HL-60/S4 (cell line): Measurements from ENCODE around the gene ATG16L2.

Experiments
- in situ Hi-C: fragments of 300-500 bp; cut with MboI; formaldehyde crosslinking; loops from 2 replicates; pipeline ENCODE4 v1.14.3; 2022; ENCODE audit warnings: low sequenced_read_pairs

ATG16L2 gene, protein sequence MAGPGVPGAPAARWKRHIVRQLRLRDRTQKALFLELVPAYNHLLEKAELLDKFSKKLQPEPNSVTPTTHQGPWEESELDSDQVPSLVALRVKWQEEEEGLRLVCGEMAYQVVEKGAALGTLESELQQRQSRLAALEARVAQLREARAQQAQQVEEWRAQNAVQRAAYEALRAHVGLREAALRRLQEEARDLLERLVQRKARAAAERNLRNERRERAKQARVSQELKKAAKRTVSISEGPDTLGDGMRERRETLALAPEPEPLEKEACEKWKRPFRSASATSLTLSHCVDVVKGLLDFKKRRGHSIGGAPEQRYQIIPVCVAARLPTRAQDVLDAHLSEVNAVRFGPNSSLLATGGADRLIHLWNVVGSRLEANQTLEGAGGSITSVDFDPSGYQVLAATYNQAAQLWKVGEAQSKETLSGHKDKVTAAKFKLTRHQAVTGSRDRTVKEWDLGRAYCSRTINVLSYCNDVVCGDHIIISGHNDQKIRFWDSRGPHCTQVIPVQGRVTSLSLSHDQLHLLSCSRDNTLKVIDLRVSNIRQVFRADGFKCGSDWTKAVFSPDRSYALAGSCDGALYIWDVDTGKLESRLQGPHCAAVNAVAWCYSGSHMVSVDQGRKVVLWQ

DNA sequence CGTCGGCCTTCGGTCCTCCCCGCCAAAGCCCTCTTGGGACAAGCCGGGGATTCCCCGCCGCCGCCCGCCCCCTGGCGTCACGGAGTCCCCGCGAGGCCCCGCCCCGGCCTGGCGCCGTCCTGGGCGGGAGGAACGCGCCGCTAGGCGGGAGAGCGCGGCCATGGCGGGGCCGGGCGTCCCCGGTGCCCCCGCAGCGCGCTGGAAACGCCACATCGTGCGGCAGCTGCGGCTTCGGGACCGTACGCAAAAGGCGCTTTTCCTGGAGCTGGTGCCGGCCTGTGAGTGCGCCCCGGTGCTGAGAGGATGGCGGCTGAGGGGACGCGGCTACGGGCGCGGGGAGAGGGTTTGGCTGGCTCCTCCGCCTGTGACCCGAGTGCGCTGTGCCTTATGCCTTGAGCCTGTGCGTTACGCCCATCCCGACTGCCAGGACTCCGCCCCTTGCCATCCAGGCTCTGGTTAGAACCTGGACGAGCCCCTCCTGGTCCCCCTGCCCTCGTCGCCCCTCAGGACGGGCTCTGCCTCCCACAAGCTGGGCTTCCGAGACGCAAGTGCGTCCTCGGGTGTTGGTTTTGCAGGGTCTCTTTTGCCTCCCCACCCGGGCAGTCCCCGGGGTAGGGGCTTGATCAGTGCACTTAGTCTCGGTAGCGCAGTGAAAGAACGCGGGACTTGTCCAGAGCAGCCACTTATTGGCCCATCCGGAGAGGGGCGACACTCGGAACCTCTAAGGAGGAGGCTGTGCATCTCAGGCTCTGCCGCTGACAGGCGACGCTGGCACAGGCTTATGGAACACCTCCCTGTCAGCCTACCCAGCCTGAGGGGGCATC lies at the start of gene ATG16L2:
Gene ATG16L2, plus strand, starts transcription at position 126 of the 824 bp plus-strand sequence. Its CDS starts 35 bp downstream, at position 161.
- in situ Hi-C loops, result no loop called here

DNA sequence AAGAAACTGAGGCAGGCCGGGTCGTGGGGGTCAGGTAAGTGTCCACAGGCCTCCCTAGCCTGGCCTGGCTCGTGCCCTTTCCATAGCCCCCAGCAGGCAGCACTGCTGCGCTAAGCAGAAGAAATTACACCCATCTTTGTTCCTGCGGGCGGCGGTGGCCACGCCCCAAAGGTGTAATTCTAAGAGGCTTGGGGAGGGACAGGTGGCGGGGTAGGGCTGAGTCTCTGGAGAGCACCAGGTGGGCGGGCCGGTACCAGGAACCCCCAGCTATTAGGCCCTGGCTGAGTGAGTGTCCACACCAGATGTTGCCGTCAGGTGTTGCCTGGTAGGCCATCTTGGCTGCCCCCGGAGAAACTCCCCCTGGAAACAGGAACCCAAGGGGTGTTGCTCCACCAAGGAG lies 49.7 kb upstream of the ATG16L2 start:
- in situ Hi-C loops, result no loop called here

DNA sequence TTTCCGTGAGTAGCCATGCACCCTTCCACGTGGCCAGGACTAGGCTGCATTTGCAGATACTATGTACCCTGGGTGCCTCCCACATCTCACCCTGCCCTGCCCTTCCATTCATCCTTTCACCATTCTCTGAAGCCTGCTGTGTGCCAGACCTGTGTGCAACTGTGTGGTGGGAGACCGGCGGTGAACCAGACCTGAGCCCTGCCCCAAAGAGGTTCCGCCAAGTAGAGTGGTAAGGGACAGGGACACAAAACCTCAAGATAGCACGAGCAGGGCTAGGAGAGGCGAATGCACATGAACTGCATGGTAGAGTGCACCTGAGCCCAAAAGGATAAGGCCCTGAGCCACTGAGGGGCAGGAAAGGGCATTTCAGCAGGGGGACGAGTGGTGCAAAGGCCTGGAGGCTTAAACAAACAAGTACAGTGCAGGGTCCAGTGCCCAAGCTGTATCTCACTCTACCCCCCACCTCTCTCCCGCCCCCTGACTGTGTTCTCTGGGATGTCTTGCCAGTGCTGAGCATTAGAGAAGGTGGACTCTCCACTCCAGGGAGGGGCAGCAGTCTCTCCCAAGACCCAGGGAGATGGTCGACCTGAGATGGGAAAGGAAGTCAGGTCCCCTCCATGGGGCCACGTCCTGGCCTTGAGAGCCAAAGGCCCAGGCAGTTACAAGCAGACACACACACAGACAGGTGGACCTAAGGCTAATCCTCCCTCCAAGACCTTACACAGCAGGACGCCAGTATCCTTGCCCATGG lies 47.9 kb upstream of the ATG16L2 start:
- in situ Hi-C loops, result no loop called here

- in situ Hi-C loops, result no loop called here
Measured at GRCh38 chr11:72767203-72768062, 46.8 kb upstream of the ATG16L2 start.

GRCh38 chr11:72768581-72768980 lies 45.6 kb upstream of the ATG16L2 start:
- in situ Hi-C loops, result no loop called here

GRCh38 chr11:72769680-72770079 lies 44.5 kb upstream of the ATG16L2 start:
- in situ Hi-C loops, result no loop called here

DNA sequence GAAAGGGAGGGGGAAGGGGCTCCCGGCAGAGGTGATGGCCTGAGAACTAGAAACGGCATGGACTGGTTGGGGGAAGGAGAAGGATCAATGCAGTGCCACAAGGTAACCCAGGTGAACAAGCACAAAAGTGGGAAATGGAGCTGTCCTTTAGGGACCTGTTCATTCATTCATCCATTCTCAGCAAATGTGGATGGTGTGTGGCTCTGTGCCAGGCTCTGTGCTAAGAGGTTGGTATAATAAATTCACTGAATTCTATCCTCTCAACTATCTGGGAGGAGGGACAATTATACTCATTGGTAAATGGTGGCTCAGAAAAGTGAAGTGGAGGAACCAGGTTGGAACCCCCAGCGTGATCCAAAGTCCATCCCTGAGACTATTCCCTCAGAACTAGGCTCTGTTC lies 43.4 kb upstream of the ATG16L2 start:
- in situ Hi-C loops, result no loop called here

GRCh38 chr11:72771507-72771906 lies 42.7 kb upstream of the ATG16L2 start:
- in situ Hi-C loops, result no loop called here

- in situ Hi-C loops, result no loop called here
Measured at GRCh38 chr11:72772059-72772458, 42.2 kb upstream of the ATG16L2 start.

- in situ Hi-C loops, result no loop called here
Measured at GRCh38 chr11:72773291-72773690, 40.9 kb upstream of the ATG16L2 start.

GRCh38 chr11:72773696-72774095 lies 40.5 kb upstream of the ATG16L2 start:
- in situ Hi-C loops, result no loop called here

- in situ Hi-C loops, result no loop called here
Measured at GRCh38 chr11:72774499-72774898, 39.7 kb upstream of the ATG16L2 start.

DNA sequence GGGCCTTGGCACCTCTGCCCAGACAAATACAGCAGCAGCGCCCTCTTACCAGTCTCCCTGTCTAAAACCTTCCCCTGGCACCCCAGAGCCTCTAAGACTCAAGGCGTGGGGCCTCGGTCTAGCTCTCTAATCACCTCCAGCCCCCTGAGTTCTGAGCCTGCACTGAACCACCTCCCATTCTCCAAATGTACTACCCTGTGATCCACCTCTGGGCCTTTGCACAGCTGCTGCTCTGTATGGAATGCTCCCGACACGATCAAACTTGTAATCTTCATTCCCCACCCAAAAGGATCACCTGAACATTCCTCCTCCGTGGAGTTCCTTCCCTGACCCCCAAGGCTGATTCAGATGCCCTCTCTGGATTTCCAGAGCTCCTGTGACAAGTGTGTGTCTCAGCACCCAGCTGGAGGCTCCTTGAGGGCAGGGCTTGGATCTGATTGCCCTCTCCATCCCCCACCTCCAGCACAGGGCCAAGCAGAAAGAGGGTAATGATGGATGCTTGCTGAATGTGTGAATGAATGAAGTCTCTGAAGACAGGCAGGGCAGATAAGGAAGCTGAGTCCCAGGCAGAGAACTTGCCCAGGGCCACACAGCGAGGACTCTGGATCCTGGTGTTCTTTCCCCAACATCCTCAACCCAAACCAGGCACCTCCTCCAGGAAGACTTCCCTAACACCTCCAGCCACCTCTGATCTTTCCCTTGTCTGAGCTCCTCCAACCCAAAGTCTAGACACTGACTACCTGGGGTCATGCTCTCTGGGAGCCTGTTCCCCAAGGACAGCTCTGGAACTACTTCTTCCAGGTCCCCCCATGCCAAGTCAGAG lies 38.7 kb upstream of the ATG16L2 start:
- in situ Hi-C loops, result no loop called here

DNA sequence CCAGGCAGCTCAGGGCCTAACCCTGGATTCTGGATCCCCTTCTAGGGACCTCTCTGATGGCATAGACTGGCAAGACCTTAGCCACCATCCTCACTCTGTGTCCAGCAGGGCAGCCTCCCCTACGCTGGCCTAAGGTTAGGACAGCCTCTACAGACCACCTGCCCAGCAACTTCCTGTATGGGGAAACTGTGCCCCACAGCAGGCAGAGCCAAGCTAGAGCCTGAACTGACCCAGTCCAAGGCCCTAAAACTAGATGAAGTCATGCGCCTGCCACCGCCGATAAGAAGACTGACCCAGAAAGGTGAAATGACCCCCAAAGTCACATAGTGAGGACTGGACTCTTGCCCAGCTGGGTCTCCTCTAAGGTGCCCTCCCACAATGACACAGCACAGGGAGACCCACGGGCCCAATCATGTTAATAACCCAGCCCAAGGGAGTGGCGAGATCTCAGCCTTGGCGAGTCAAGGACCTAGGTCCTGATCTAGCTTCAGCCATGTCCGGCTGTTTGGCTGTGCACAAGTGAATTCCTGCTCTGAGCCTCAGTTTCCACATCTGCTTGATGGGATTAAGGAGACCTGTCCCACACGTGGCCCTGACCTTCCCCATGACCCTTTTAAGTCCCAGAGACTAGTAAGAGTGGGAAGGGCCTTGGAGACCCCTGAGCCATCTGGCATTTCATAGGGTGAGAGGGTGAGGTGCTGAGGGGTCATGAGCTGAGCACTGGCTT lies 37.9 kb upstream of the ATG16L2 start:
- in situ Hi-C loops, result no loop called here

DNA sequence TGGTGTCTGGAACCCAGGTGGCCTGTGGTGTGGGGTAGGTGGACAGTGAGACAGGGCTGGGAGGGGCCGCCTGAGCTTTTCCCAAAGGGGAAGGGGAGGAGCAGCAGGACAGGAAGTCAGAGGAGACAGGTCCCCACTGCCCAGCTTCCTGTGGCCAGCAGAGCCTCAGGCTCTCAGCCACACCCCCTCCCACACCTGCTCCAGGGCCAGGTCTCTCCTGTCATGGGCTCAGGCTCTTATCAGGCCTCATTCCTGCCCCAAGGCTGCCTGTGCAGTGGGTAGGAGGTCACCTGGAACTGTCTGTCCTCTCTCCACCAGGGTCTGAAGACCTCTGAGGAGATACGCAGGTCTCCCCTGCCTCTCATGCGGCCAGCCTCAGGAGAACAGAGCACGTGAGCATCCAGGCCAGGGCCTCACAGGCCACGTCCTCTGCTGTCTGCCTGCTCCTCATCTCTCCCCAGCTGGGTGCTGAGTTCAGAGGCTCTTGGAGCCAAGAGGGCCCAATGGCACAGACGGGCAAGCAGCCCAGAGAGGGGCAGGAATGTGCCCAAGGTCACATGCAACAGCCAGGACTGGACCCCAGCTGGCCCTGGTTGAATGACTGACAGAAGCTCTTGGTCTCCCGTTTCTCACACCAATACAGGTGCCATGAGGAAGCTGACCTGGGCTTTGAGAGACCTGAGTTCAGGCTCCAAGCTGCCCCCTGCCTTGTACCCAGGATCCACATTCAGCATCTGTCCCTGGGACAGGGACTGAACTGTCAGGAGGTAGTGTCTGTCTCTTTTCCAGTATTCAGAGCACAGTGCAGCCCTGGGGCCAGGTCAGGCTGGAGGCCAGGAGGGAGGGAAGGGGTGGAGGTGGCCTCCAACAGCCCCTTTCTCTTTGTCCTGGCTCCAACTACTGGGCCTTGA lies 37.1 kb upstream of the ATG16L2 start:
- in situ Hi-C loops, result no loop called here

DNA sequence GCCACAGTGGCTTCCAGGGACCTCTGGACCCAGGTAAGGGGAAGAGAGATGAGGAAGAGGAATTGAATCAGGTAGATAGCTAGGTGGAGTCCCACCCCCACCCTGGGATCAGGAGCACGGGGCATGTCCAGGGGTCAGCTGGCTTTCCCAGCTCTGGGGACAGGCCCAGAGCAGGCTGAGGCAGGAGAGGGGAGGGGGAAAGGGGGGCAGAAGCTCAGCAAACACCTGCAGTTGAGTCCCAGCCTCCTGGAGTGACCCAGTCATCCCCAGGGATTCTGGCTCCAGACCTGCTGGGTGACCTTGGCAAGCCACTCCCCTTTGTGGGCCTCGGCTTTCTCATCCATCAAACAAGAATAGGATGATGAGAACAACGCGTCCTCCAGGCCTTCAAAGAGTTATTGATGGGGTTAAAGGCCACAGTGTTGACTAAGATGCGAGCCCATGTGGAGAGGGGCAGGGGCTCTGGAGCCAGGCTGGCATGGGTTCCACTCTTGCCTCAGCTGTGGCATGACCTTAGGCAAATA lies 36.4 kb upstream of the ATG16L2 start:
- in situ Hi-C loops, result no loop called here
